Measurements from ENCODE around the gene TMTC3.
"Not testable (repeated sequence)": the region's sequence is repeated elsewhere in the genome, so short reads cannot be mapped to it uniquely, and the experiment has no call there.

TMTC3 gene

DNA sequence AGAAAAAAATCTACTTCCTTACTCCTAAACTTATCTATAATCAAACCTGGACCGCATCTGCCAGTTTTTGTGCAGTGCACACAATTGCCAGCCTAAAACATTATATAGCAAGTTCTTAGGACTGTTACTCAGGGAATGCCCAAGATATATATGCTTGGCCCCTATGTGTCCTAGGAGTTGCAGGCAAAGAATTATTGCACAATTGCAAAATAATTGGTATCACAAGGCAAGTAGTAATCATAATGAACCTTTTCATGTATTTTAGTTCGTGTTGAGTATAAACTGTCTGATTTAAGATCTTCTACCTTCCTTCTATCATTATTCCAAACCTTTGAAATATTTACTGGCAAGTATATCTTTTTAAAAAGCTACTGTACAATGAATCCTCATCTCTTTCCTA is 45.5 kb downstream of the TMTC3 start:
- Histone ChIP-seq H3K4me1 (ENCODE audit: control insufficient read depth, insufficient read depth, low read length) (no peaks in the 10 kb centered on the region), H3K9me3 (ENCODE audit: control insufficient read depth, insufficient read depth, low read length) (no peaks in the 10 kb centered on the region), H3K27me3 (ENCODE audit: control insufficient read depth, insufficient read depth, low read length) (no peaks in the 10 kb centered on the region), H3K36me3 (ENCODE audit: control insufficient read depth, insufficient read depth, low read length) (0 out of 2 replicates have a peak, but pooled peaks cover 2% of the 10 kb centered on the region), H3K4me3 (ENCODE audit: low read length) (no peak overlapping the region), H3K27ac (ENCODE audit: low read length) (no peak overlapping the region)
- DNase-seq (ENCODE audit: low read depth, low spot score) = no peak
- WGBS (ENCODE audit: insufficient coverage, insufficient read length) = no CpG with 5 or more reads among the region's 2 CpGs

DNA sequence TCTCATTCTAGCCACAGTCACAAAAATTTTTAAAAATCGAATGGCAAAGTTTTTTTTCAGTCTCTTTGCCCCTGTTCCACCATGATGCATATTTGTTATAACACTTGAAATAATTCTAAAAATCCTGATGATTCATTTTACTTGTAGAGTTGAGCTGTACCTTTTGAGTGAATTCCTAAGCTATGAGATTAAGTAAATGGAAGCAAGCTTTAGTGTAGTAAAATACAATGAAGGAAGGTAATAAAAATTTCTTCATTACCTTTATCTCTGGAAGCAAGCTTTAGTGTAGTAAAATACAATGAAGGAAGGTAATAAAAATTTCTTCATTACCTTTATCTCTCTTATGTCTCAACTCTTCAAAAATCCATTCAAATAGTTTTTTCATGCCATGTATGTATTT is 46.1 kb downstream of the TMTC3 start:
- no CpG with 5 or more reads among the region's 1 CpG for WGBS (ENCODE audit: insufficient coverage, insufficient read length)

DNA sequence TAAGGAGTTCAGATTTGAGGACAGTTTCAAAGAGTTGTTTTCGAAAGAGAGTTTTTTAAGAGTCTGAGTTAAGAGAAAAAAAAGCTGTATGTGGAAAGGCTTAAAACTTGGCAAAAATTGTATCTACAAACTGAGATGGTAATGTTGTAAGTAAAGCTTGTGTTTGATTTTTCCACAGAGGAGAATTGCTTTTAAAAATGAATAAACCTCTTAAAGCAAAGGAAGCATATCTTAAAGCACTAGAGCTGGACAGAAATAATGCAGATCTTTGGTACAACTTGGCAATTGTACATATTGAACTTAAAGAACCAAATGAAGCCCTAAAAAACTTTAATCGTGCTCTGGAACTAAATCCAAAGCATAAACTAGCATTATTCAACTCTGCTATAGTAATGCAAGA is 50.3 kb downstream of the TMTC3 start:
- Histone ChIP-seq H3K4me3 (ENCODE audit: low read length) (no peak overlapping the region), H3K4me1 (ENCODE audit: control insufficient read depth, insufficient read depth, low read length) (no peaks in the 10 kb centered on the region), H3K27me3 (ENCODE audit: control insufficient read depth, insufficient read depth, low read length) (no peaks in the 10 kb centered on the region), H3K27ac (ENCODE audit: low read length) (no peak overlapping the region), H3K9me3 (ENCODE audit: control insufficient read depth, insufficient read depth, low read length) (no peaks in the 10 kb centered on the region), H3K36me3 (ENCODE audit: control insufficient read depth, insufficient read depth, low read length) (no peaks in the 10 kb centered on the region; the same call in 1 of the 2 replicates)
- 100% methylated on average over 1 of the region's 2 CpGs for WGBS (ENCODE audit: insufficient coverage, insufficient read length)
- no peak for DNase-seq (ENCODE audit: low read depth, low spot score)

More for the DNA sequence above, 46.1 kb downstream of the TMTC3 start:
- Histone ChIP-seq H3K27ac (ENCODE audit: low read length) (no peak overlapping the region), H3K9me3 (ENCODE audit: control insufficient read depth, insufficient read depth, low read length) (no peaks in the 10 kb centered on the region), H3K4me3 (ENCODE audit: low read length) (no peak overlapping the region), H3K27me3 (ENCODE audit: control insufficient read depth, insufficient read depth, low read length) (no peaks in the 10 kb centered on the region), H3K36me3 (ENCODE audit: control insufficient read depth, insufficient read depth, low read length) (0 out of 2 replicates have a peak, but pooled peaks cover 2% of the 10 kb centered on the region), H3K4me1 (ENCODE audit: control insufficient read depth, insufficient read depth, low read length) (no peaks in the 10 kb centered on the region)
- no peak for DNase-seq (ENCODE audit: low read depth, low spot score)

DNA sequence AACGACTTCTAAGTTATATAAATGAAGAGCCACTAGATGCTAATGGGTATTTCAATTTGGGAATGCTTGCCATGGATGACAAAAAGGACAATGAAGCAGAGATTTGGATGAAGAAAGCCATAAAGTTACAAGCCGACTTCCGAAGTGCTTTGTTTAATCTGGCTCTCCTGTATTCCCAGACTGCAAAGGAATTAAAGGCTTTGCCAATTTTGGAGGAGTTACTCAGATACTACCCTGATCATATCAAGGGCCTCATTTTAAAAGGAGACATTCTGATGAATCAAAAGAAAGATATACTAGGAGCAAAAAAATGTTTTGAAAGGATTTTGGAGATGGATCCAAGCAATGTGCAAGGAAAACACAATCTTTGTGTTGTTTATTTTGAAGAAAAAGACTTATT is 52.8 kb downstream of the TMTC3 start:
- H3K27me3 ChIP-seq (ENCODE audit: control insufficient read depth, insufficient read depth, low read length) = no peaks in the 10 kb centered on the region
- H3K27ac ChIP-seq (ENCODE audit: low read length) = no peak overlapping the region
- WGBS (ENCODE audit: insufficient coverage, insufficient read length) = no CpG with 5 or more reads among the region's 3 CpGs
- DNase-seq (ENCODE audit: low read depth, low spot score) = no peak
- no peaks in the 10 kb centered on the region for H3K4me1 ChIP-seq (ENCODE audit: control insufficient read depth, insufficient read depth, low read length)
- no peaks in the 10 kb centered on the region; the same call in 1 of the 2 replicates for H3K36me3 ChIP-seq (ENCODE audit: control insufficient read depth, insufficient read depth, low read length)
- no peaks in the 10 kb centered on the region for H3K9me3 ChIP-seq (ENCODE audit: control insufficient read depth, insufficient read depth, low read length)
- no peak overlapping the region for H3K4me3 ChIP-seq (ENCODE audit: low read length)

GRCh38 chr12:88200029-88200428 is 57.9 kb downstream of the TMTC3 start:
- no peaks in the 10 kb centered on the region for H3K27me3 ChIP-seq (ENCODE audit: control insufficient read depth, insufficient read depth, low read length)
- H3K4me1 ChIP-seq (ENCODE audit: control insufficient read depth, insufficient read depth, low read length) = no peaks in the 10 kb centered on the region
- 0 out of 2 replicates have a peak, but pooled peaks cover 2% of the 10 kb centered on the region for H3K9me3 ChIP-seq (ENCODE audit: control insufficient read depth, insufficient read depth, low read length)
- H3K27ac ChIP-seq (ENCODE audit: low read length) = no peak overlapping the region
- DNase-seq (ENCODE audit: low read depth, low spot score) = no peak
- no CpG with 5 or more reads among the region's 2 CpGs for WGBS (ENCODE audit: insufficient coverage, insufficient read length)
- H3K36me3 ChIP-seq (ENCODE audit: control insufficient read depth, insufficient read depth, low read length) = no peaks in the 10 kb centered on the region
- H3K4me3 ChIP-seq (ENCODE audit: low read length) = no peak overlapping the region

DNA sequence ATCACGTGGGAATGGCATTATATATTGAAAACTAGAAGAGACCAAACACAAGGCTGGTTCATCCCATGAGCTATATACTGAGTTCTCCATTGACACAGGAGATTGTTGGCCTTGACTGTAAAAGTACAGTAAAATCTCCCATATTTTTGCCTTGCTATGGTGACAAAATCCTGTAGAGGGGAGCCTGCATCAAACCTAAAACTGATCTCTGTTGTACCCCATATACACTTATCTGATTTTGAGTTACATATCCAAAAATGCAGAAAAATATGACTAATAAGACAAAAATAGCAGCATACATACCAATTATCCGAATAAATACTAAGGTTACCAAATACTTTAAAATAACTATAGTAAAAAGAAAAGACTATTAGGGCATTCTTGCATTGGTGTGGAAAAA is 60.4 kb downstream of the TMTC3 start:
- no CpG with 5 or more reads among the region's 2 CpGs for WGBS (ENCODE audit: insufficient coverage, insufficient read length)

GRCh38 chr12:88206601-88207000 is 64.5 kb downstream of the TMTC3 start:
- Histone ChIP-seq H3K9me3 (ENCODE audit: control insufficient read depth, insufficient read depth, low read length) (0 out of 2 replicates have a peak, but pooled peaks cover 2% of the 10 kb centered on the region), H3K4me1 (ENCODE audit: control insufficient read depth, insufficient read depth, low read length) (no peaks in the 10 kb centered on the region), H3K27me3 (ENCODE audit: control insufficient read depth, insufficient read depth, low read length) (no peaks in the 10 kb centered on the region), H3K4me3 (ENCODE audit: low read length) (no peak overlapping the region), H3K27ac (ENCODE audit: low read length) (no peak overlapping the region), H3K36me3 (ENCODE audit: control insufficient read depth, insufficient read depth, low read length) (no peaks in the 10 kb centered on the region)
- no CpG with 5 or more reads among the region's 1 CpG for WGBS (ENCODE audit: insufficient coverage, insufficient read length)
- no peak for DNase-seq (ENCODE audit: low read depth, low spot score)

More for the DNA sequence above, 60.4 kb downstream of the TMTC3 start:
- H3K4me1 ChIP-seq (ENCODE audit: control insufficient read depth, insufficient read depth, low read length) = no peaks in the 10 kb centered on the region
- H3K27ac ChIP-seq (ENCODE audit: low read length) = no peak overlapping the region
- DNase-seq (ENCODE audit: low read depth, low spot score) = no peak
- H3K36me3 ChIP-seq (ENCODE audit: control insufficient read depth, insufficient read depth, low read length) = no peaks in the 10 kb centered on the region
- H3K27me3 ChIP-seq (ENCODE audit: control insufficient read depth, insufficient read depth, low read length) = no peaks in the 10 kb centered on the region
- H3K9me3 ChIP-seq (ENCODE audit: control insufficient read depth, insufficient read depth, low read length) = 0 out of 2 replicates have a peak, but pooled peaks cover 2% of the 10 kb centered on the region
- H3K4me3 ChIP-seq (ENCODE audit: low read length) = no peak overlapping the region

GRCh38 chr12:88207921-88208620 is 66.0 kb downstream of the TMTC3 start:
- Histone ChIP-seq H3K27me3 (ENCODE audit: control insufficient read depth, insufficient read depth, low read length) (no peaks in the 10 kb centered on the region), H3K36me3 (ENCODE audit: control insufficient read depth, insufficient read depth, low read length) (no peaks in the 10 kb centered on the region), H3K27ac (ENCODE audit: low read length) (no peak overlapping the region), H3K4me1 (ENCODE audit: control insufficient read depth, insufficient read depth, low read length) (no peaks in the 10 kb centered on the region), H3K9me3 (ENCODE audit: control insufficient read depth, insufficient read depth, low read length) (0 out of 2 replicates have a peak, but pooled peaks cover 2% of the 10 kb centered on the region), H3K4me3 (ENCODE audit: low read length) (no peak overlapping the region)
- no peak for DNase-seq (ENCODE audit: low read depth, low spot score)
- no CpG with 5 or more reads among the region's 4 CpGs for WGBS (ENCODE audit: insufficient coverage, insufficient read length)

DNA sequence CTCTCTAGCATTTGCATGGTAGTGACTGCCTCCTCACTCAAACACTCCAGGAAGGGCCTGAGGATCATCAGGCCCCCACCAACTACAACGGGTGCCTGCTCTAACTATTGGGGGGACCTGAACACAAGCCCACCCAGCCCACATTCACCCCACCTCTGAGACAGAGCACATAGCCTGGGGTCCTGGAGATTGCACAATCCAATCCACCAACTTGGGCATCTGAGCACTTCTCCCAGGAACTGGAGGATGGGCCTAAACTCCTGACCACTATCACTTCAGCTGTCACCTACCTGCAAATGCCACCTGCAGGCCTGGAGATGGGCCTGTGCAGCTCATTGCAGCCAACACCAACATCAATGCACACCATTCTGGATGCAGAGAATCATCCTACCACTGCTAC is 66.6 kb downstream of the TMTC3 start:
- Histone ChIP-seq H3K27ac (ENCODE audit: low read length) (no peak overlapping the region), H3K4me1 (ENCODE audit: control insufficient read depth, insufficient read depth, low read length) (no peaks in the 10 kb centered on the region), H3K4me3 (ENCODE audit: low read length) (no peak overlapping the region), H3K9me3 (ENCODE audit: control insufficient read depth, insufficient read depth, low read length) (0 out of 2 replicates have a peak, but pooled peaks cover 1% of the 10 kb centered on the region), H3K27me3 (ENCODE audit: control insufficient read depth, insufficient read depth, low read length) (no peaks in the 10 kb centered on the region), H3K36me3 (ENCODE audit: control insufficient read depth, insufficient read depth, low read length) (no peaks in the 10 kb centered on the region)
- WGBS (ENCODE audit: insufficient coverage, insufficient read length) = no CpG with 5 or more reads among the region's 1 CpG
- no peak for DNase-seq (ENCODE audit: low read depth, low spot score)

DNA sequence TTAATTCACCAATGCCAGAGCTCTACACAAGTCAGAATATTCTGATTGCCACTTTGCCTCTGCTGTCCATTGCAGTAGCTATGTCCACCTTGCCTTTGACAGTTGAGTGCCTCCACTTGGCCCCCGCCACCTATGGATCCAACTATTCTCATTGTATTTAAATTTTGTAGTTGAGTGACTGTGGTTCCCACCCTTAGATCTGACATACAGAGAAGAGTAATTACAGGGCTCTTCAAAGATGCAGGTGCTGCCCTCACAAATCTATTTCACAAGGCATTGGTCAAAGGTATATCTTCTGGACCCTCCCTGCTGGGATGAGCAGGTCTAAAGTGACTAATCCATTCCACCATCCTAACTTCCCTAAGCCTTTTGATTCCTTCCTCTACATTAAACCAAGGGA is 68.2 kb downstream of the TMTC3 start:
- WGBS (ENCODE audit: insufficient coverage, insufficient read length) = no CpG with 5 or more reads among the region's 1 CpG

GRCh38 chr12:88218293-88218692 is 76.2 kb downstream of the TMTC3 start:
- Histone ChIP-seq H3K27ac (ENCODE audit: low read length) (no peak overlapping the region), H3K27me3 (ENCODE audit: control insufficient read depth, insufficient read depth, low read length) (no peaks in the 10 kb centered on the region), H3K36me3 (ENCODE audit: control insufficient read depth, insufficient read depth, low read length) (no peaks in the 10 kb centered on the region), H3K4me1 (ENCODE audit: control insufficient read depth, insufficient read depth, low read length) (no peaks in the 10 kb centered on the region), H3K4me3 (ENCODE audit: low read length) (no peak overlapping the region), H3K9me3 (ENCODE audit: control insufficient read depth, insufficient read depth, low read length) (no peaks in the 10 kb centered on the region)
- no peak for DNase-seq (ENCODE audit: low read depth, low spot score)

More for the DNA sequence above, 68.2 kb downstream of the TMTC3 start:
- H3K4me1 ChIP-seq (ENCODE audit: control insufficient read depth, insufficient read depth, low read length); H3K36me3 ChIP-seq (ENCODE audit: control insufficient read depth, insufficient read depth, low read length); H3K27ac ChIP-seq (ENCODE audit: low read length); H3K4me3 ChIP-seq (ENCODE audit: low read length); H3K27me3 ChIP-seq (ENCODE audit: control insufficient read depth, insufficient read depth, low read length); H3K9me3 ChIP-seq (ENCODE audit: control insufficient read depth, insufficient read depth, low read length); DNase-seq (ENCODE audit: low read depth, low spot score): not testable (repeated sequence)

All from iPS DF 6.9 (cell line).